Activated T-helper 1 cell treated with Interleukin-2 at 50 U/mL for 16 hours (primary cell): Measurements from ENCODE around the gene ELOVL2.
"Not testable (repeated sequence)": the region's sequence is repeated elsewhere in the genome, so short reads cannot be mapped to it uniquely, and the experiment has no call there.

Experiments used
- DNase-seq: peaks from one replicate; pipeline ENCODE4 v3.0.0-alpha.2; 2020; ENCODE audit warnings: low read depth

Gene ELOVL2

DNA sequence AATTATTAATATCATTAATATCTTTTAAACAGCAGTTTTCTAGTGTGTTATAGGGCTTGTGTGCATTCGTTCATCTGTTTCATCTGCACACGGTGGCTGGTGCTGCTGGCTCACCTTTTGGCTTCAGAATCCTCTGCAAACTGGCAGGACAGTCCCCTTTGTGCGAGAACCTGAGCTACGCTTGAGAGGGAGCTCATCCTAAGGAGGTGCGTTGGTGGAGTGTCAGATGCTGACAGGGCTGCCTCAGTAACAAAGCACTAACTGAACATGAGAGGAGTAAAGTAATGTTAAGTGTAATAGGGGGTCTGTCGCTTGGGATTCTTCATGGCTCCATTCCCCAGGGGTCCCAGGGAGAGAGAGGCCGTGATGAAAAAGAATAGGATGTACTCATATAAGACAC, 22.4 kb downstream of the ELOVL2 start:
- DNase-seq: no peak

GRCh38 chr6:11021003-11021402, 23.1 kb downstream of the ELOVL2 start:
- DNase-seq: no peak

DNA sequence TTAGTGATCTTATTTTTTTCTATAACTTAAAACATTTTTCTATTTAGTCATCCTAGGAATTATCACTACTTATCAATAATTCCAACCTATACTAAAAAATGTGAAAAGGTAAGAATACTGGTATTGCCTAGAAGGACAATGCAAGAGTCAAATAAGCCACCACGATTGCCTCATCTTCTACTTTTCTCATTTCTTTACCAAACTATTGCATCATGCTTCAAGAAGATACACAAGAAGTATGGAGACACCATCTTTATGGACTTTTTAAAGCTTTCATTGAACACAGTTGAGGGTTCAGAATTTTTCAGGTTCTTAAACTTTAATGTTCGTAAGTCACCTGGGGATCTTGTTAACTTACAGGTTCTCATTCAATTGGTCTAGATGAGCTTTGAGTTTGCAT, 25.9 kb downstream of the ELOVL2 start:
- no peak for DNase-seq

- DNase-seq: no peak
Measured at GRCh38 chr6:11017090-11017489, 27.0 kb downstream of the ELOVL2 start.

- DNase-seq: no peak
Measured at GRCh38 chr6:11016452-11016851, 27.7 kb downstream of the ELOVL2 start.

DNA sequence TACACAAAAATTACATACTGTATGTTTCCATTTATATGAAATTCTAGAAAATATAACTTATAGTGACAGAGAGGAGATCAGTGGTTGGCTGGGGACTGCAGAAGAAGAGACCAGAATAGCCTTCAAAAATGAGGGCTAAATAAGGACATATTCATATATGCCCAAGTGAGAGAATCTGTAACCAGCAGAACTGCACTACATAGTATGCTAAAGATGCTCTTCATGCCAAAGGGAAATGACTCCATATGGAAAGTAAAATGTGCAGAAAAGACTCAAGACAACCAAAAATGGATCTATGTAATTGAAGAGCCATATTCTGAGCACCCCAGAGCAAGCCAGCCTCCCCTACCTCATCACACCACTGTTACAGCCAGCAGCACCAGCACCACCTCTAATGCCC, 29.0 kb downstream of the ELOVL2 start:
- no peak for DNase-seq

DNA sequence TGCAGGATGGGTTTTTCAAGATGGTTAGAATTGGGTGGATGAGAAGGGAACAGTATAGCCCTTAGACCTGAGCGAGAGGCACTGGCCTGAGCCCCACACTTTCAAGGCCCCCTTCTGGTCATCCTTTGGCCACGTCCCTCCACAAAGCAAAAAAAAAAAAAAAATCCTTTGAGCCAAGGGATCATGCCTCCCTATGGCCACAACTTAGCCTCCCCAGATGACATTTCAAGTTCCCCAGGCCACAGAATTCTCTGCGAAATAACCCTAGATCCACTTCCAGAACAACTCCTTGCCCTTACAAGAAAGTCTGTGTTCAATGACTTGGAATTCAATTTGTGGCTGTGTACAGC, 30.4 kb downstream of the ELOVL2 start:
- no peak for DNase-seq

- no peak for DNase-seq
Measured at GRCh38 chr6:11012976-11013720, 31.0 kb downstream of the ELOVL2 start.

- no peak for DNase-seq
Measured at GRCh38 chr6:11012295-11012754, 31.8 kb downstream of the ELOVL2 start.

- DNase-seq: no peak
Measured at GRCh38 chr6:11011787-11012234, 32.3 kb downstream of the ELOVL2 start.

DNA sequence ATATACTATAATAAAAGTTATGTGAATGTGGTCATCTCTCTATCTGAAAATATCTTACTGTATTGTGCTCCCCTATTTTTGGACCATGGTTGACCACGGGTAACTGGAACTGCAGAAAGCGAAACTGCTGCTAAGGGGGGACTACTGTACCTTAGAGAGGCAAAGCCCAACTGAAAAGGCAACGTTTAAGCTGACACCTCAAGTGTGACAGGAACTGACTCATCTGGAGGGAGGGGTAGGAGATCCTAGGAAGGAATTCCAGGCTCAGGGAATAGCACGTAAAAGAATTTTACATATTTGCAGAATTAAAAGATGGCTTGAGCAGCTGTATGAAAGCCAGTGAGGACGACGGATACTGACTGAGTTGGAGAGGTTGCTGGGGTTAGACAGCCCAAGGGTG, 34.8 kb downstream of the ELOVL2 start:
- DNase-seq: no peak

- no peak for DNase-seq
Measured at GRCh38 chr6:11008821-11009220, 35.3 kb downstream of the ELOVL2 start.

- no peak for DNase-seq
Measured at GRCh38 chr6:11007715-11008608, 36.1 kb downstream of the ELOVL2 start.

GRCh38 chr6:11006061-11006460, 38.0 kb downstream of the ELOVL2 start:
- DNase-seq: no peak

GRCh38 chr6:11003297-11003696, 40.8 kb downstream of the ELOVL2 start:
- DNase-seq: not testable (repeated sequence)

- DNase-seq: no peak
Measured at GRCh38 chr6:11002176-11002575, 41.9 kb downstream of the ELOVL2 start.

- DNase-seq: no peak
Measured at GRCh38 chr6:10999994-11000393, 44.1 kb downstream of the ELOVL2 start.

DNA sequence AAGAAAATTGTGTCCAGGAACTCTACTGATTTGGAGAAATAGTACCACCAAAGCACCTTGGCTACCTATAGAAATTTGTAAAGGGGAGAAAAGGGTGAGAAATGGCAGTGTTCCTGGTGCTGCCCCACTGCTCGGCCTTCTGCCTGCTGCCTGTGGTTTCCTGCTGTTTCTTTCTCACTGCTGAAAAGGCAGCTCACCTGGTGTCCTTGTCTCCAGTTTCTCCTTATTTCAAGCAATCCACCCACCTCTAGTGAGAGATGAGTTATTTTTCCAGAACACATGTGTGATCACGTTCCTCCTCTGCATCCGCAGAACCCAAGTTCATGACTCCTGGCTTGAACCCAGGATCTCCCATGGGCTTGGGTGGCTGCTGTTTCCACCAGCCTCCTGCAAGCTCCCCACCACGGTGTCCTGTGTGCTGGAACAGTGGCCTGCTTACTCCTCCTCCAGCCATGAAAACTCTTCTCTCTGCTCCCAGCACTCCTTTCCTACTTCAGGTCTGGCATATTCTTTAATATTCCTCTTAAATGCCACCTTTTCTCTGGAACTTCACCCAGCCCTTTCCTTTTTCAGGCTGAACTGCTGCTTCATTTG, 48.9 kb downstream of the ELOVL2 start:
- DNase-seq: no peak

DNA sequence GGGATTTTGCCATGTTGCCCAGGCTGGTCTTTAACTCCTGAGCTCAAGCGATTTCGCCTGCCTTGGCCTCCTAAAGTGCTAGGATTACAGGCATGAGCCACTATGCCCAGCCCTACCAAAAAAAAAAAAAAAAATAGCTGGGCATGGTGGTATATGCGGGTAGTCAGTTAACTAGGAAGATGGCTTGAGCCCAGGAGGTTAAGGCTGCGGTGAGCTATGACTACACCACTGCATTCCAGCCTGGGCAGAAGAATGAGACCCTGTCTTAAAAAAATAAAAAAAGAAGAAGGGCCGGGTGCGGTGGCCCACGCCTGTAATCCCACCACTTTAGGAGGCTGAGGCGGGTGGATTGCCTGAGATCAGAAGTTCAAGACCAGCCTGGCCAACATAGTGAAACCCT, 50.2 kb downstream of the ELOVL2 start:
- DNase-seq: no peak

DNA sequence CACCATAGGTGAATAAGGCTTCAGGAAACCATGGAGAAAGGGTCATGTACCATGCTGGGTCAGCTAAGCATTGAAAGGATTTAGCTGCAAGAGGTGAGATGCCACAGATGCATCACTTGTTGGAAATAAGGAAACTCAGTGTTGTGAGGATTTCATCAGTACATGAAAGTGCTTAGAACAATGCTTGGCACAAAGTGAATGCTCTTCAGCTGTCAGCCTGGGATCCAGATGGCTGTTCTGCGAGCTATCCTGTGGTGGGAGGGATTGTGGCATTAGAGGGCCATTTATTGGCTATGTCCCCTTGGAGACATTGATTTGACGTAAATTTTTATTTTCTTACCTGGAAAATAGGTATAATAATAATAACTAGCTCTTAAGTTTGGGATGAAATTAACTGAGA, 53.0 kb downstream of the ELOVL2 start:
- no peak for DNase-seq

DNA sequence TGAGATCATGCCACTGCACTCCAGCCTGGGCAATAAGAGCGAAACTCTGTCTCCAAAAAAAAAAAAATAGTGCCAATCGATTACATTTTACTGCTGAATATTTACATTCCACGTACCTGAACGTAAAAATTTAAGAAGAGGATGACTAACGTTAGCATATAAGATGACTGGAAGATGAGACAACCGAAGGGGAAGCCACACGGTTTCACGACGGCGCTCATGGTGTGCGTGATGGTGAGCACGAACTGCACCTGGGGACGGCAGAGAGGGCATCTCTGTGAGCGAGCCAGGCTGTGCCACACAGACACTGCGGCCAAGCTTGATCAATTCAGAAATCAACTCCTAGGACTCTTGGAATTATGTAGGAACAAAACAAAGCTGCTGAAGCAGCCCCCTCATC, 54.5 kb downstream of the ELOVL2 start:
- no peak for DNase-seq

GRCh38 chr6:10984959-10985358, 59.1 kb downstream of the ELOVL2 start:
- not testable (repeated sequence) for DNase-seq

- no peak for DNase-seq
Measured at GRCh38 chr6:10981409-10981808, 62.7 kb downstream of the ELOVL2 start.
